Stimulated activated CD8-positive, alpha-beta memory T cell treated with anti-CD3 and anti-CD28 coated beads, Interleukin-4, amount 100 ng/mL, for 1 hour (primary cell): ENCODE data around the gene RANBP6.
A peak's percentile ranks its signal among the peaks of the same experiment; 100 is the strongest.
"Not testable (repeated sequence)": the region's sequence is repeated elsewhere in the genome, so short reads cannot be mapped to it uniquely, and the experiment has no call there.

ENCODE experiments used
- DNase-seq, 2 donors: peaks; one replicate each; pipeline ENCODE4 v3.0.0-alpha.2; 2020; ENCODE audit warnings: low read depth in 2 of 2, low spot score in 1 of 2

RANBP6 gene

GRCh38 chr9:6015278-6016157 is at the start of gene RANBP6:
Gene RANBP6, minus strand, starts transcription at chr9:6015624. Its CDS starts 17 bp downstream, at chr9:6015607.
- DNase-seq = peak; percentile 63 to 80

- DNase-seq = not testable (repeated sequence)
Observed at GRCh38 chr9:6063146-6063545, 47.7 kb upstream of the RANBP6 start.

GRCh38 chr9:6055666-6056065 is 40.2 kb upstream of the RANBP6 start:
- DNase-seq = no peak

GRCh38 chr9:6055216-6055615 is 39.8 kb upstream of the RANBP6 start:
- DNase-seq = no peak

- DNase-seq = peak; percentile 22 to 38
Observed at GRCh38 chr9:6054280-6055099, 39.1 kb upstream of the RANBP6 start.

- DNase-seq = no peak
Observed at GRCh38 chr9:6052293-6052919, 37.0 kb upstream of the RANBP6 start.

GRCh38 chr9:6051511-6051950 is 36.1 kb upstream of the RANBP6 start:
- DNase-seq = no peak

- DNase-seq = no peak
Observed at GRCh38 chr9:6049798-6050197, 34.4 kb upstream of the RANBP6 start.

- no peak for DNase-seq
Observed at GRCh38 chr9:6048039-6048438, 32.6 kb upstream of the RANBP6 start.

GRCh38 chr9:6047020-6047419 is 31.6 kb upstream of the RANBP6 start:
- DNase-seq = no peak

GRCh38 chr9:6045364-6045763 is 29.9 kb upstream of the RANBP6 start:
- DNase-seq = no peak

- DNase-seq = no peak
Observed at GRCh38 chr9:6040077-6040476, 24.7 kb upstream of the RANBP6 start.

- no peak for DNase-seq
Observed at GRCh38 chr9:6036391-6036790, 21.0 kb upstream of the RANBP6 start.

- no peak for DNase-seq
Observed at GRCh38 chr9:6034954-6035353, 19.5 kb upstream of the RANBP6 start.

- no peak for DNase-seq
Observed at GRCh38 chr9:6029604-6030274, 14.3 kb upstream of the RANBP6 start.

- no peak for DNase-seq
Observed at GRCh38 chr9:6024035-6024554, 8.7 kb upstream of the RANBP6 start.

- not testable (repeated sequence) for DNase-seq
Observed at GRCh38 chr9:6016975-6017374, 1.6 kb upstream of the RANBP6 start.

- no peak for DNase-seq
Observed at GRCh38 chr9:6014670-6015270, 654 bp downstream of the RANBP6 start.

- DNase-seq = peak; percentile 84 to 92
Observed at GRCh38 chr9:6008169-6008979, 7.0 kb downstream of the RANBP6 start.
